Measurements from ENCODE around the gene PGRMC2.

The PGRMC2 gene

GRCh38 chr4:128244379-128244778, 43.2 kb downstream of the PGRMC2 start:
- H3K27ac ChIP-seq: no peak overlapping the region
- TF ChIP-seq CTCF (conservative IDR thresholded peaks at IDR 0.05): no peak

GRCh38 chr4:128242601-128243000, 45.0 kb downstream of the PGRMC2 start:
- H3K27ac ChIP-seq: no peak overlapping the region
- TF ChIP-seq CTCF (conservative IDR thresholded peaks at IDR 0.05): no peak

GRCh38 chr4:128241981-128242380, 45.6 kb downstream of the PGRMC2 start:
- H3K27ac ChIP-seq: no peak overlapping the region
- no peak for TF ChIP-seq CTCF (conservative IDR thresholded peaks at IDR 0.05)

GRCh38 chr4:128241425-128241913, 46.1 kb downstream of the PGRMC2 start:
- H3K27ac ChIP-seq: no peak overlapping the region
- TF ChIP-seq CTCF (conservative IDR thresholded peaks at IDR 0.05): no peak

GRCh38 chr4:128241019-128241418, 46.6 kb downstream of the PGRMC2 start:
- TF ChIP-seq CTCF (conservative IDR thresholded peaks at IDR 0.05): no peak
- H3K27ac ChIP-seq: no peak overlapping the region

- no peak for TF ChIP-seq CTCF (conservative IDR thresholded peaks at IDR 0.05)
- no peak overlapping the region for H3K27ac ChIP-seq
Measured at GRCh38 chr4:128234836-128235235, 52.8 kb downstream of the PGRMC2 start.

GRCh38 chr4:128232719-128233118, 54.9 kb downstream of the PGRMC2 start:
- no peak for TF ChIP-seq CTCF (conservative IDR thresholded peaks at IDR 0.05)
- H3K27ac ChIP-seq: no peak overlapping the region

Measured in VCaP (cell line).